Activated CD8-positive, alpha-beta memory T cell treated with anti-CD3 and anti-CD28 coated beads for 48 hours (primary cell): ENCODE measurements around the gene RPA4.
"Not testable (repeated sequence)": the region's sequence is repeated elsewhere in the genome, so short reads cannot be mapped to it uniquely, and the experiment has no call there.

Source experiments
- DNase-seq, 3 experiments: peaks; one replicate each; pipeline ENCODE4 v3.0.0-alpha.2; 2020; ENCODE audit warnings: low read depth in 2 of 3, low spot score in 2 of 3

The RPA4 gene

GRCh38 chrX:96883608-96884007, at the start of gene RPA4:
Gene RPA4 (plus strand): TSS chrX:96883908. CDS start chrX:96884311, 403 bp downstream.
- no peak for DNase-seq

GRCh38 chrX:96834137-96834536, 49.6 kb upstream of the RPA4 start:
- DNase-seq: no peak

- no peak for DNase-seq
These were observed 47.9 kb upstream of the RPA4 start for GRCh38 chrX:96835660-96836289.

- DNase-seq: no peak
These were observed 45.9 kb upstream of the RPA4 start for GRCh38 chrX:96837808-96838207.

- no peak for DNase-seq
These were observed 45.2 kb upstream of the RPA4 start for GRCh38 chrX:96838537-96838936.

- DNase-seq: no peak
These were observed 42.4 kb upstream of the RPA4 start for GRCh38 chrX:96841325-96841724.

- DNase-seq: not testable (repeated sequence)
These were observed 41.8 kb upstream of the RPA4 start for GRCh38 chrX:96841866-96842265.

- no peak for DNase-seq
These were observed 40.1 kb upstream of the RPA4 start for GRCh38 chrX:96843566-96843965.

- DNase-seq: no peak
These were observed 36.9 kb upstream of the RPA4 start for GRCh38 chrX:96846841-96847240.

- not testable (repeated sequence) for DNase-seq
These were observed 24.3 kb upstream of the RPA4 start for GRCh38 chrX:96859422-96859821.

GRCh38 chrX:96861218-96861617, 22.5 kb upstream of the RPA4 start:
- no peak for DNase-seq

GRCh38 chrX:96861661-96862060, 22.0 kb upstream of the RPA4 start:
- DNase-seq: no peak

- no peak for DNase-seq
These were observed 319 bp downstream of the RPA4 start for GRCh38 chrX:96884027-96884426.

- no peak for DNase-seq
These were observed 6.0 kb downstream of the RPA4 start for GRCh38 chrX:96889726-96890125.

GRCh38 chrX:96906741-96907140, 23.0 kb downstream of the RPA4 start:
- no peak for DNase-seq

- no peak for DNase-seq
These were observed 24.0 kb downstream of the RPA4 start for GRCh38 chrX:96907516-96908272.

- no peak for DNase-seq
These were observed 25.6 kb downstream of the RPA4 start for GRCh38 chrX:96909291-96909690.

GRCh38 chrX:96918864-96919263, 35.2 kb downstream of the RPA4 start:
- no peak for DNase-seq

- DNase-seq: no peak
These were observed 36.0 kb downstream of the RPA4 start for GRCh38 chrX:96919672-96920071.

GRCh38 chrX:96924581-96924980, 40.9 kb downstream of the RPA4 start:
- DNase-seq: no peak

- no peak for DNase-seq
These were observed 45.3 kb downstream of the RPA4 start for GRCh38 chrX:96929036-96929435.
